NCI-H146 treated with DMSO at 0.1 percent for 48 hours (cell line): Measurements from ENCODE around the gene CTIF.
"Not testable (repeated sequence)": the region's sequence is repeated elsewhere in the genome, so short reads cannot be mapped to it uniquely, and the experiment has no call there.

ENCODE experiments used
- DNase-seq: peaks from one replicate; lab custom pipeline; 2025; ENCODE audit not compliant: unreplicated experiment; lab: John Stamatoyannopoulos, UW

Gene CTIF

GRCh38 chr18:48700446-48700845 is 161.6 kb downstream of the CTIF start:
- no peak for DNase-seq

DNA sequence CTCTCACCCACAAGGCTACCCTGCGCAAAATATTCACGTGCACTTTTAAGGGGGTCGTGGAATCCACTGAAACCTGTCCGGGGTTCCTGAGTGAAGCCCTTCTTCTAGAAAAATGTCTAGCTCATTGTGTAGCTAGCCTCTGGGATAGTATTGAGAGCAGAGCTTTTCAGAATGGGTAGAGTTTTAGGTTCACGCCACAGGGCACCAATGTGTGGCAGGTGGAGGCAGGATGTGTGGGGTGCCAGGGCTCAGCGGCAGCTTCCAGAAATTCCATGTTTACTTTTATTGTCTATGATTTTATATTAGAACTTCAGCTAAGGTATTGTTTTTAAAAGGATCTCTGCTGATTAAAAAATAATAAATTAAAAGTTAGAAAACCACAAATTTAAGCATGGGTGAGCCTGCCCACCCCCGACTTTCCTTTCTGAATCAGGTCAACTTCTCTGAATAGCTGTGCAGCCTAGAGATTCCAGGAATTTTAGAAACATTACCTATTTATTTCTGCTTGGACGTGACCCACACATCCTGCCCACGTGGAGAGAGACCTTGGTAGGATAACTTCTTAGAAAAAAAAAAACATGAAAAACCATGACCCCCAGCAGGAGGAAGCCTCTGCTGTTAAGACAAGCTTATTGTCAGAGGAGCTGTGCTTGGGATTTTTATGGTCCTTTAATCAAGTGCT is 163.7 kb downstream of the CTIF start:
- DNase-seq = no peak

DNA sequence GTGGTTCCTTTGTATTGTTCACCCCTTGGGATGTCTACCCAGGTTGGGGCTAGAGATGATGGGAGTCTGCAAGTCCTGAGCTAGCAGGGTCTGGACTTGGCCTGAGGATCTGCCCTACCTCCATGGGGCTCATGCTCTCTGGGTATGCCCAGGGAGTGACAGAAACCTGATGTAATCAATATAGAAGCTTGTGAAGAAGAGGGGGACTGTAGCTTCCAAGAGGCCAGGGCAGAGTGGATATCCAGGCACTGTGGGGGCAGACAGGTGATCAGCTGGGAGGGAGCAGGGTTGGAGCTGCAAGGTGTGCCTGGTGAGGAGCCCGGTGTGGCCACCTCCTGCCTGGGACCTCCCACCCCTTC is 164.2 kb downstream of the CTIF start:
- no peak for DNase-seq

GRCh38 chr18:48703418-48703817 is 164.6 kb downstream of the CTIF start:
- DNase-seq = no peak

DNA sequence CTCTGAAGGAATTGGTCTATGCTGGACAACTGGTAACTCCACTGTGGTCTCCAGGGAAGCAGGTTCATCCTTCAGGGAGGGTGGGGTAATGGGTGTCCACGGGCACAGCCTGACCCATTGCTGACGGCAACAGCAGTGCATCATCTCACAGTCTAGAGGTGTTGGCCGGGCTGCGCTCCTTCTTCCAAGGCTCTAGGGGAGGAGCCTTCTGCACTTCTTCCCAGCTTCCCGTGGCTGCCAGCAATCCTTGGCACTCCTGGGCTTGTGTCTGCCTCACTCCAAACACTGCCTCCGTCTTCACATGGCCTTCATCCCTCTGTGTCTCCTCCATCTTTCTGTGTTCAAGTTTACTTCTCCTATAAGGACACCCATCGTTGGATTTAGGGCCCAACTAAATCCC is 166.2 kb downstream of the CTIF start:
- DNase-seq = no peak

DNA sequence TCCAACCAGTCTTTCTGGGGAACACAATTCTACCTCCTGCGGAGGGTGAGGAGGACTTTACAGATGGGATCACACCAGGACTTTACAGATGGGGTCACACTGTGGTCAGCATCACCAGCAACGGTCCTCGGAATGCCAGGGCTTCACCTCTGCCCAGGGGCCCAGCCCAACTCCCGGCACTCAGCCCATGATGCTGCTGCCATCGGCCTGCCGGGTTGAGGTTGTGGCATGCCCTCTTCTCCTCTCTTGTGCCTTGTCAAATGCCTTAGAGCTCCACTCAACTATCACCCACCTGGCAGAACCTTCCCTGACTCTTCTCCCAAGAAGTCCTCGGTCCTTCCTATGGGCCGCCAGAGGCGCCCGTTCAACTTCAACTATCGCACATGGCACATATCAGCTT is 166.7 kb downstream of the CTIF start:
- no peak for DNase-seq

- no peak for DNase-seq
These were observed 167.9 kb downstream of the CTIF start for GRCh38 chr18:48706731-48707130.

GRCh38 chr18:48707636-48708296 is 168.9 kb downstream of the CTIF start:
- no peak for DNase-seq

GRCh38 chr18:48708807-48709206 is 170.0 kb downstream of the CTIF start:
- no peak for DNase-seq

- no peak for DNase-seq
These were observed 170.7 kb downstream of the CTIF start for GRCh38 chr18:48709371-48710062.

DNA sequence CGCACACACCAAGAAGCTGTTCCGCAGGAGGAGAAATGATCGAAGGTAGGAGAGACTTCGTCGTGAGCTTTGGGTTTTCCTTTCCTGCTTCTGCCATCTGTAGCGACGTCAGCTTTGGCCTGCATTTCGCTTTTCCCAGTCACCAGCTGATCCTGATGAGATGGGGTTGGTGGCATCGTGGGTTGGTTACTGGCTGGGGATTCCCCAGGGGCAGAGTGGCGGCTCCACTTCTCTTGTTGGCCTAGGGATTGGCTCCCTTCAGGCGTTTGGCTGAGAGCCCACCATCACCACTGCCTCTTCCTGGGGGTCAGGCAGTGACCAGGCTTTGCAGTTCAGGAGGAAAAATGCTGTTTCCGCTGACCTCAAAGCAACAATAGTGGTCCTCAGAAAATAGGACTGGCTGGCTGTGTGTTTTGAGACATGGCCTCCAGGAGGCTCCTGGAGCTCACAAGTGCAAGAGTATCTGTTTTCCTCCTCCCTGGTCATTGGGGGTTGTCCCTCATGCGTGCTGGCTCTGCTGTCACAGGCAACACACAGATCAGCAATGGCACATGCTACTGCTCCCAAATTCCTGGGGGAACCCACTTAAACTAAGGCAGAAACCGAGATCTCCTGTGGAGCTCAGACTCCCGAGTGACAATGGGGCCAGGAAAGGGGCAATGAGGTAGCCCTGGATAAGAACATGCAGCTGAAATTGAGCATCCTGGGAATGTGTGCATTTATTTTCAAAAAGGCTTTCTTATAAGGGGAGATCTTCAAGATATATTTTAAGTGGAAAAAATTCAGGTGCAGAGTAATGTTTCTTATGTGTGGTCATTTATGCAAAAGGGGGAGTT is 173.0 kb downstream of the CTIF start:
- no peak for DNase-seq

DNA sequence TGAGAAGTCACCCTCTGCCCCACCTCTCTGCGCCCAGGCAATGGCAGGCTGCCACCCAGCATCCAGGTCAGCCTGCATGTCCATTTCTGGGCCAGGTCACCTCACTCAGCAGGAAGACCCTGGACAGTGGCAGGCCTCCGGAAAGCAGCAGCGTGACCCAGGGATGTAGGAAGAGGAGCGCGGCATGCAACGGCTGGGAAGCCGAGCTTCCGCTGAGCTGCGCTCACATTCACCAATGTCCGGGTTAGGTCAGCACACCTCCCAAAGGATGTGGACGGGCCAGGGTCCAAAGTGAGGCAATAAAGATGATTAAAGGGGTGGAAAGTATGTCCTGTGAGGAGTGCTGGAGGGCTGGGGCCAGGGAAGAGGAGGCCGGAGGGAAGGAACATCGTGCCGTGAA is 174.5 kb downstream of the CTIF start:
- DNase-seq = no peak

DNA sequence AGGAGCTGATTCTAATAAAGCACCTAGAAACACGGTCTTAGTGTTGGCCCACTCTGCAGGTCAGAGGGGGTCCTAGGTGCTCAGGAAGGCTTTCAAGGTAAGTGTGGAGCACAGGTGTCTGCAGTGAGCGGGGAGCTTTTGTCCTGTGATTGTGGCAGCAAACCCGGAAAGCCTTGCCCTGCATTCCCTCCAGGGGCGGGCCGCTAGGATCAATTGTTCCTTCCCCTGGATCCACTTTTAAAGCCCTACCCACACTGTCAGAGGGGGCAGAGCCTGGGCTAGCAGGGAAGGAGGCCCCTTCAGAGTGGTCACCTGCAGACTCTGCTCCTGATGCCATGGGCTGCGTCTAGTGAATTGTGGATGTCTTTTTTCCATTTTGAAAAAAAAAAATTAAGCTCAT is 176.0 kb downstream of the CTIF start:
- no peak for DNase-seq

DNA sequence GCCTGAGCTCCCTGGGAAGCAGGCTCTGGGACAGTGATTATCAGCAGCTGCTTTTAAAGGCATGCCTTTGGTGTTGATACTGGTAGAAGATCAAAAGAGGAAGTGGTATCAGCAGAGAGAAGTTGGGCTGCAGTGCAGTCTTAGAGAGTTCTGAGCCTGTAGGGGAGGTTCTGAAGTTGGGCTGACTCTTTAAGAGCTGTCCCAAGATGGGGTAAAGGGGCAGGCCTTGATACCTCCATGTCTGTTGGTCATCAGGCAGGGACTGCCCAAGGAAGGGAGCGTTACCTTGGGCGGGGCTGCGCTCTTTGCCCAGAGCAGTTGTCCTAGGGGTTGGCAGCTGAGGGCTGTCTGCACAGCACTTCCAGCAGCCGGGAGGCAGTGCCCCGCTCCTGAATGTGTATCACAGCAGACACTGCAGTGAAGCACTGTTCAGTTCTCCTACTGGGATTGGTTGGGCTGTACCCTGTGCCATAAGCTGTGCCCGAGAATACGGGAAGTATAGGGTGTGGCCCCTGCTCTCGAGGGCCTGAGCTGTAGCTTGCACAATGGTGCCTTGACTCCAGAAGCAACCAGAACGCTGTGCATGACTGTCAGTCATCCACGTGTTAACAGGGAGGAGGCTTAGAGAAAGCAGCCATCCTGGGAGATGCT is 177.0 kb downstream of the CTIF start:
- DNase-seq = no peak

DNA sequence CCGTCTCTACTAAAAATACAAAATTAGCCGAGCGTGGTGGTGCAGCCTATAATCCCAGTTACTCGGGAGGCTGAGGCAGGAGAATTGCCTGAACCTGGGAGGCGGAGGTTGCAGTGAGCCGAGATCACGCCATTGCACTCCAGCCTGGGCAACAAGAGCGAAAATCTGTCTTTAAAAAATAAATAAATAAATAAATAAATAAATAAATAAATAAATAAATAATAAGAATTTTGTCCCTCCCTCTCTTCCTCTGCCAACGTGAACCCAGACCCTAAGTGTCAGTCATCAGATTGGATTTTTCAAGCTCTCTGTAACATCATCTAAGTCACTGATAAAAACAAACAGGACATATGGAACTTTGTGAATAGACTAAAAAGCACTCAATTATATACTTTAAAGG is 178.4 kb downstream of the CTIF start:
- not testable (repeated sequence) for DNase-seq

GRCh38 chr18:48718251-48718959 is 179.6 kb downstream of the CTIF start:
- DNase-seq = no peak

GRCh38 chr18:48719388-48719787 is 180.6 kb downstream of the CTIF start:
- no peak for DNase-seq

DNA sequence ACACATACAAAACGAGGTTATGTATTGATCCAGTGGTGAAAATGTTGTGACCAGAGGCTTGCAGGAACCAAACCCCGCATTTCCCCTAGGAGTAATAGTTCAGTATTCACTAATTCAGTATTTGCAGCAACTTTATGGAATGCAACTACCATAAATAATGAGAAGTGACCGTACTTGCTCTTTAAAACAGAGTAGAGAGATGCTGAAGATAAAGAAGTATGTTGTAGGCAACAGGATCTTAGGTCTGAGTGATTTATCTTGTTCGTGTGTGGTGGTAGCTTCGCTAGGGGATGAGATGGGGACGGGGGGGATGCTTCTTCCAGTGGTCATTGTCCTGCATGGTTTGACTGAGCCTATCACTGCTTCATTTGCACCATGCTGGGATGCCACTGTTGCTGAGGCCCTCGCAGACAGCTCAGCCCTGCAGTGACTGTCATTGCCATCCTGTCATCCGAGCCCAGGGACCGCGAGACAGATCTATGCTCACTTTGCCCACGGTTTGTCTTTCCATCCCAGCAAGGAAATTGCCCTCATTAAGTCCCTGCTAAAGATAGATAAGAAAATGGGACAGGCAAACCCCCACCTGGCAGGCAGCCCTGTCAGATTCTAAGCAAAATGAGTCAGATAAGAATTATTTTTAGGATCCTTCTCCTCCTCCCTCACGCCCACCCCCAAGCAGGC is 181.3 kb downstream of the CTIF start:
- no peak for DNase-seq

GRCh38 chr18:48720655-48721025 is 181.8 kb downstream of the CTIF start:
- no peak for DNase-seq

DNA sequence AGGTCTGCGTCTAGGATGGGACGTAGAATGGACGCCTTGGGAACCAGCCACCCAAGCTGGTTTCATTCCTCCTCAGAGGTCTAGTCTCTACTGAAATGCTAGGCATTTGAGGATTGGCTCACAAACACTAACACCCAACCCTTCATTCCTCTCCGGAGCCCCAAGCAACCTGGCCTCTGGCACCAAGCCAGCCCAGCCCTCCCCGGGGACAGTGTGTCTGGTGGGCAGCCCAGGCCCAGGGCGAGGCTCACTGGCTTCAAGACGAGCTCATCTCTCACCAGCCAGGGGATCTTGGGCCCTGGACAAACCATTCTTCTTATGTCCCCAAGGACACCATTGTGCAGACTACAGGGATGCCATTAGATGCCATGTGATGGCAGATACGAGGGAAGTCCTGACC is 182.5 kb downstream of the CTIF start:
- DNase-seq = no peak
